HCT116 (cell line): ENCODE measurements around the gene ACACA. TPM values are rescaled to one million over a fixed set of nuclear protein-coding genes. Genes with fewer than 3 reads are reported as not detected.

Experiments used
- ATAC-seq: fragments of 200-7000 bp; cut with Tn5 transposase; 2 replicates; pipeline ENCODE4 v1.9.1; 2020; ENCODE audit warnings: mild to moderate bottlenecking, moderate library complexity
- BruUV-seq: library from RNA; stranded (reverse); fragments of 400-500 nt; replicated peaks from 2 replicates; lab custom pipeline; 2021; lab: Mats Ljungman, UMichigan
- CTCF ChIA-PET: fragments of 300-600 bp; sonication (Branson Sonifier 250); formaldehyde crosslinking; loops from one replicate; lab custom pipeline; 2021; ENCODE audit warnings: antibody characterized with exemption; lab: Charles Lee
- POLR2A ChIA-PET: fragments of 300-600, 350-600 bp; sonication (Branson Sonifier 250); formaldehyde crosslinking; loops from one replicate; lab custom pipeline; 2021; ENCODE audit warnings: antibody characterized with exemption; lab: Charles Lee
- RAD21 ChIA-PET, 2 experiments: fragments of 300-600 bp; sonication (Branson Sonifier 250); formaldehyde crosslinking; loops; one replicate each; lab custom pipeline; 2023; ENCODE audit warnings: low total read pairs in 2 of 2; ENCODE audit not compliant: uncharacterized antibody in 2 of 2, unreplicated experiment in 2 of 2, low non-redundant PET in 1 of 2; lab: Charles Lee
- DNase-seq: peaks from one replicate; pipeline ENCODE4 v3.0.0-alpha.2; 2010; ENCODE audit warnings: low read depth, low spot score
- H2AFZ ChIP-seq: fragments of 200-600 bp; shearing (Covaris generic), sonication (generic); 2 replicates; pipeline ENCODE4 v1.6.1; 2017; ENCODE audit warnings: low read depth, mixed run types, mixed read lengths, antibody characterized with exemption, low read length; ENCODE audit not compliant: poor library complexity, severe bottlenecking
- H3K27ac ChIP-seq: 2 replicates; pipeline ENCODE4 v1.5.1; 2012; ENCODE audit warnings: low read depth, low read length
- H3K27me3 ChIP-seq: fragments of 200-600 bp; sonication (generic); 2 replicates; pipeline ENCODE4 v1.6.1; 2016; ENCODE audit warnings: mixed run types, low read length, mixed read lengths; ENCODE audit not compliant: insufficient read depth
- H3K36me3 ChIP-seq, 2 experiments: fragments of 200-500 bp in 1 of 2; fragments of 200-600 bp in 1 of 2; sonication (Bioruptor generic) in 1 of 2; sonication (generic) in 1 of 2; 2 replicates each; pipeline versions ENCODE4 v1.5.1 to v1.6.1; 2014 to 2016; ENCODE audit warnings: low read length in 2 of 2, inconsistent platforms in 1 of 2, mixed read lengths in 1 of 2, mixed run types in 1 of 2; ENCODE audit not compliant: insufficient read depth in 2 of 2, control insufficient read depth in 1 of 2
- H3K4me1 ChIP-seq, 2 experiments: fragments of 200-600 bp in 1 of 2; sonication (generic) in 1 of 2; 2 replicates each; pipeline versions ENCODE4 v1.5.1 to v1.6.1; 2012 to 2017; ENCODE audit warnings: low read length in 2 of 2, inconsistent platforms in 1 of 2, mild to moderate bottlenecking in 1 of 2, mixed read lengths in 1 of 2, mixed run types in 1 of 2, moderate library complexity in 1 of 2; ENCODE audit not compliant: insufficient read depth in 2 of 2, control insufficient read depth in 1 of 2
- H3K4me2 ChIP-seq: fragments of 200-600 bp; sonication (generic); 2 replicates; pipeline ENCODE4 v1.6.1; 2017; ENCODE audit warnings: mixed run types, low read length, mixed read lengths
- H3K4me3 ChIP-seq, 2 experiments: fragments of 200-600 bp in 1 of 2; sonication (generic) in 1 of 2; replicated peaks in 1 of 2; 2 replicates each; pipeline ENCODE4 v1.5.1; 2011 to 2016; ENCODE audit warnings: low read length in 2 of 2, control low read depth in 1 of 2, low read depth in 1 of 2, mild to moderate bottlenecking in 1 of 2, mixed read lengths in 1 of 2, mixed run types in 1 of 2
- H3K79me2 ChIP-seq: fragments of 200-600 bp; sonication (generic); 2 replicates; pipeline ENCODE4 v1.6.1; 2017; ENCODE audit warnings: mild to moderate bottlenecking, mixed run types, low read length, moderate library complexity, mixed read lengths; ENCODE audit not compliant: insufficient read depth
- H3K9ac ChIP-seq: fragments of 200-600 bp; sonication (generic); 2 replicates; pipeline ENCODE4 v1.6.1; 2016; ENCODE audit warnings: low read length, mixed read lengths
- H3K9me2 ChIP-seq: fragments of 200-600 bp; sonication (generic), shearing (Covaris generic); 2 replicates; pipeline ENCODE4 v1.6.1; 2017; ENCODE audit warnings: mixed run types, mild to moderate bottlenecking, moderate library complexity; ENCODE audit not compliant: insufficient read depth
- H3K9me3 ChIP-seq, 2 experiments: fragments of 200-500 bp in 1 of 2; fragments of 200-600 bp in 1 of 2; sonication (Bioruptor generic) in 1 of 2; sonication (generic) in 1 of 2; 2 replicates each; pipeline ENCODE4 v1.6.1; 2014 to 2017; ENCODE audit warnings: low read length in 2 of 2, mixed read lengths in 2 of 2, inconsistent platforms in 1 of 2, low read depth in 1 of 2, mild to moderate bottlenecking in 1 of 2, mixed run types in 1 of 2, moderate library complexity in 1 of 2; ENCODE audit not compliant: control insufficient read depth in 1 of 2, insufficient read depth in 1 of 2
- H4K20me1 ChIP-seq: fragments of 200-600 bp; sonication (generic), shearing (Covaris generic); 2 replicates; pipeline ENCODE4 v1.6.1; 2017; ENCODE audit warnings: mixed run types, mild to moderate bottlenecking, moderate library complexity; ENCODE audit not compliant: insufficient read depth
- CBX3 ChIP-seq: IDR thresholded peaks from 2 replicates; pipeline ENCODE4 v1.6.1; 2012; ENCODE audit warnings: low read depth
- ELF1 ChIP-seq: IDR thresholded peaks from 2 replicates; pipeline ENCODE4 v1.6.1; 2012; ENCODE audit warnings: low read depth, borderline replicate concordance
- EZH2 ChIP-seq: fragments of 200-600 bp; sonication (generic); IDR thresholded peaks from 2 replicates; pipeline ENCODE4 v1.6.1; 2017; ENCODE audit warnings: antibody characterized with exemption, mixed run types
- EZH2phosphoT487 ChIP-seq: fragments of 200-600 bp; IDR thresholded peaks from 2 replicates; pipeline ENCODE4 v1.6.1; 2018; ENCODE audit warnings: antibody characterized with exemption, borderline replicate concordance
- POLR2AphosphoS5 ChIP-seq: IDR thresholded peaks from 2 replicates; pipeline ENCODE4 v1.6.1; 2011; ENCODE audit warnings: mild to moderate bottlenecking, low read depth, low read length, moderate library complexity
- SIN3A ChIP-seq: IDR thresholded peaks from 2 replicates; pipeline ENCODE4 v1.6.1; 2012; ENCODE audit warnings: low read depth
- SP1 ChIP-seq: IDR thresholded peaks from 2 replicates; pipeline ENCODE4 v1.6.1; 2012; ENCODE audit warnings: low read depth
- TCF7L2 ChIP-seq: IDR thresholded peaks from 2 replicates; pipeline ENCODE4 v1.7.0; 2011; ENCODE audit warnings: borderline replicate concordance, inconsistent platforms; ENCODE audit not compliant: insufficient read depth, insufficient read length; ENCODE audit errors: extremely low read depth
- ZBTB33 ChIP-seq: IDR thresholded peaks from 2 replicates; pipeline ENCODE4 v1.6.1; 2011; ENCODE audit warnings: mild to moderate bottlenecking, low read length, moderate library complexity; ENCODE audit not compliant: insufficient replicate concordance; ENCODE audit errors: extremely low read depth
- intact Hi-C: fragments of 100-400 bp; cut with micrococcal nuclease; formaldehyde crosslinking; loops from 2 replicates; pipeline ENCODE4 v1.10.0; 2022
- total RNA-seq: library from RNA; stranded (reverse); gene quantifications from one replicate; pipeline ENCODE4 v1.2.1, GENCODE V29; 2021; ENCODE audit not compliant: unreplicated experiment
- TF ChIP-seq, protein P1 (sequence below): IDR thresholded peaks from 2 replicates; pipeline ENCODE4 v1.6.1; 2012

Gene ACACA
- total RNA-seq, 1 experiment from 2014 or later, result 161 TPM

DNA sequence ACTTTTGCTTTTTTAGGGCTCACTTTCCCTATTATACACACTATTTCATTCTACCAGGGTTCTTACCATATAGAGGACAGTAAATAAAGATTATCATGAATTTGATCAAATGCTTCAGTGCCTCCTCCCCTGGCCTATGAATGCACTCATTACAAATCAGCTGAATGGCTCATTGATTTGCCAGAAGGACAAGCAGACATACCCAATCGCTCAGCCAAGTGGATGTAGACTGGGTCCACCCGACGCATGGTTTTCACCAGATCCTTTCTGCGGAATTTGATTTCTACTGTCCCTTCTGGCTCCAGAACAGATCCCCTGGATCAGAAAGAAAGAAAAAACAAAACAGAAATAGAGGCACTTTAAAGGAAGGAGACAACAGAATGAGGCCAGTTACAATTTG is 295.3 kb downstream of the ACACA start:
- no peaks in the 10 kb centered on the region for H3K9me3 ChIP-seq
- H3K79me2 ChIP-seq, result no peaks in the 10 kb centered on the region
- ChIA-PET POLR2A (no interaction called here), CTCF (no interaction called here), RAD21 (no interaction called here)
- H3K36me3 ChIP-seq, result peaks cover 12 to 27% of the 10 kb centered on the region in 2 experiments; a peak in 3 of 4 replicates
- intact Hi-C loops, result no loop called here
- no peak for DNase-seq
- no peaks in the 10 kb centered on the region for H3K9me2 ChIP-seq
- no peaks in the 10 kb centered on the region for H3K4me1 ChIP-seq
- no peaks in the 10 kb centered on the region for H3K27me3 ChIP-seq
- H3K27ac ChIP-seq, result no peak overlapping the region
- no TSS peak for BruUV-seq
- H3K4me2 ChIP-seq, result no peak overlapping the region
- H3K9ac ChIP-seq, result no peak overlapping the region
- no peak overlapping the region for H2AFZ ChIP-seq
- H3K4me3 ChIP-seq, result no peak overlapping the region
- ATAC-seq, result no peak
- no peak for TF ChIP-seq SIN3A
- TF ChIP-seq EZH2phosphoT487, result no peak
- TF ChIP-seq, protein P1, sequence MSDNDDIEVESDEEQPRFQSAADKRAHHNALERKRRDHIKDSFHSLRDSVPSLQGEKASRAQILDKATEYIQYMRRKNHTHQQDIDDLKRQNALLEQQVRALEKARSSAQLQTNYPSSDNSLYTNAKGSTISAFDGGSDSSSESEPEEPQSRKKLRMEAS, result no peak
- TF ChIP-seq ELF1, result no peak
- no peak for TF ChIP-seq TCF7L2
- TF ChIP-seq POLR2AphosphoS5, result no peak
- no peak for TF ChIP-seq EZH2
- no peak for TF ChIP-seq SP1
- no peak for TF ChIP-seq CBX3
- no peak for TF ChIP-seq ZBTB33
- H4K20me1 ChIP-seq, result no peaks in the 10 kb centered on the region
